ENCODE data around the gene ESRRB. TPM values are rescaled to one million over a fixed set of nuclear protein-coding genes. Genes with fewer than 3 reads are reported as not detected.

Gene ESRRB
- total RNA-seq, 1 experiment from 2014 or later: 1.9 TPM

GRCh38 chr14:76408877-76409276, 32.9 kb downstream of the ESRRB start:
- Histone ChIP-seq H3K27me3 (ENCODE audit: control insufficient read depth, insufficient read depth, low read length) (no peaks in the 10 kb centered on the region), H3K36me3 (replicated peaks; ENCODE audit: control insufficient read depth, insufficient read depth, low read length) (no peaks in the 10 kb centered on the region), H3K4me3 (ENCODE audit: insufficient read depth, low read depth, low read length) (no peak overlapping the region)
- DNase-seq: no peak

GRCh38 chr14:76412501-76412900, 36.6 kb downstream of the ESRRB start:
- no peaks in the 10 kb centered on the region for H3K36me3 ChIP-seq (replicated peaks; ENCODE audit: control insufficient read depth, insufficient read depth, low read length)
- no peaks in the 10 kb centered on the region for H3K27me3 ChIP-seq (ENCODE audit: control insufficient read depth, insufficient read depth, low read length)
- no peak for DNase-seq
- H3K4me3 ChIP-seq (ENCODE audit: insufficient read depth, low read depth, low read length): no peak overlapping the region

GRCh38 chr14:76413106-76413961, 37.4 kb downstream of the ESRRB start:
- H3K4me3 ChIP-seq (ENCODE audit: insufficient read depth, low read depth, low read length): no peak overlapping the region
- H3K27me3 ChIP-seq (ENCODE audit: control insufficient read depth, insufficient read depth, low read length): no peaks in the 10 kb centered on the region
- DNase-seq: peak; percentile 68
- no peaks in the 10 kb centered on the region for H3K36me3 ChIP-seq (replicated peaks; ENCODE audit: control insufficient read depth, insufficient read depth, low read length)

- Histone ChIP-seq H3K4me3 (ENCODE audit: insufficient read depth, low read depth, low read length) (peak overlapping the region; percentile 30), H3K36me3 (replicated peaks; ENCODE audit: control insufficient read depth, insufficient read depth, low read length) (no peaks in the 10 kb centered on the region), H3K27me3 (ENCODE audit: control insufficient read depth, insufficient read depth, low read length) (no peaks in the 10 kb centered on the region)
- DNase-seq: peak; percentile 81
Measured at GRCh38 chr14:76413962-76414600, 38.1 kb downstream of the ESRRB start.

GRCh38 chr14:76419399-76419798, 43.5 kb downstream of the ESRRB start:
- no peak for DNase-seq
- no peaks in the 10 kb centered on the region for H3K36me3 ChIP-seq (replicated peaks; ENCODE audit: control insufficient read depth, insufficient read depth, low read length)
- no peaks in the 10 kb centered on the region for H3K27me3 ChIP-seq (ENCODE audit: control insufficient read depth, insufficient read depth, low read length)

GRCh38 chr14:76420827-76421226, 44.9 kb downstream of the ESRRB start:
- H3K36me3 ChIP-seq (replicated peaks; ENCODE audit: control insufficient read depth, insufficient read depth, low read length): no peaks in the 10 kb centered on the region
- no peak overlapping the region for H3K4me3 ChIP-seq (ENCODE audit: insufficient read depth, low read depth, low read length)
- no peak for DNase-seq
- H3K27me3 ChIP-seq (ENCODE audit: control insufficient read depth, insufficient read depth, low read length): no peaks in the 10 kb centered on the region

More at GRCh38 chr14:76419399-76419798, 43.5 kb downstream of the ESRRB start:
- no peak overlapping the region for H3K4me3 ChIP-seq (ENCODE audit: insufficient read depth, low read depth, low read length)

- Histone ChIP-seq H3K36me3 (replicated peaks; ENCODE audit: control insufficient read depth, insufficient read depth, low read length) (no peaks in the 10 kb centered on the region), H3K27me3 (ENCODE audit: control insufficient read depth, insufficient read depth, low read length) (no peaks in the 10 kb centered on the region), H3K4me3 (ENCODE audit: insufficient read depth, low read depth, low read length) (no peak overlapping the region)
- DNase-seq: peak; percentile 82
Measured at GRCh38 chr14:76421662-76422061, 45.7 kb downstream of the ESRRB start.

GRCh38 chr14:76422662-76423061, 46.7 kb downstream of the ESRRB start:
- no peaks in the 10 kb centered on the region for H3K27me3 ChIP-seq (ENCODE audit: control insufficient read depth, insufficient read depth, low read length)
- DNase-seq: peak; percentile 52
- H3K4me3 ChIP-seq (ENCODE audit: insufficient read depth, low read depth, low read length): no peak overlapping the region
- H3K36me3 ChIP-seq (replicated peaks; ENCODE audit: control insufficient read depth, insufficient read depth, low read length): no peaks in the 10 kb centered on the region

- Histone ChIP-seq H3K27me3 (ENCODE audit: control insufficient read depth, insufficient read depth, low read length) (no peaks in the 10 kb centered on the region), H3K36me3 (replicated peaks; ENCODE audit: control insufficient read depth, insufficient read depth, low read length) (no peaks in the 10 kb centered on the region), H3K4me3 (ENCODE audit: insufficient read depth, low read depth, low read length) (no peak overlapping the region)
- no peak for DNase-seq
Measured at GRCh38 chr14:76423534-76423933, 47.6 kb downstream of the ESRRB start.

GRCh38 chr14:76424359-76424758, 48.4 kb downstream of the ESRRB start:
- H3K27me3 ChIP-seq (ENCODE audit: control insufficient read depth, insufficient read depth, low read length): no peaks in the 10 kb centered on the region
- H3K36me3 ChIP-seq (replicated peaks; ENCODE audit: control insufficient read depth, insufficient read depth, low read length): no peaks in the 10 kb centered on the region
- H3K4me3 ChIP-seq (ENCODE audit: insufficient read depth, low read depth, low read length): no peak overlapping the region
- DNase-seq: peak; percentile 50

- Histone ChIP-seq H3K4me3 (ENCODE audit: insufficient read depth, low read depth, low read length) (no peak overlapping the region), H3K36me3 (replicated peaks; ENCODE audit: control insufficient read depth, insufficient read depth, low read length) (no peaks in the 10 kb centered on the region), H3K27me3 (ENCODE audit: control insufficient read depth, insufficient read depth, low read length) (no peaks in the 10 kb centered on the region)
- peak; percentile 62 for DNase-seq
Measured at GRCh38 chr14:76426161-76426696, 50.3 kb downstream of the ESRRB start.

- no peak for DNase-seq
- no peak overlapping the region for H3K4me3 ChIP-seq (ENCODE audit: insufficient read depth, low read depth, low read length)
- no peaks in the 10 kb centered on the region for H3K36me3 ChIP-seq (replicated peaks; ENCODE audit: control insufficient read depth, insufficient read depth, low read length)
Measured at GRCh38 chr14:76428611-76429010, 52.7 kb downstream of the ESRRB start.

GRCh38 chr14:76430017-76430416, 54.1 kb downstream of the ESRRB start:
- DNase-seq: no peak
- Histone ChIP-seq H3K36me3 (replicated peaks; ENCODE audit: control insufficient read depth, insufficient read depth, low read length) (no peaks in the 10 kb centered on the region), H3K4me3 (ENCODE audit: insufficient read depth, low read depth, low read length) (no peak overlapping the region), H3K27me3 (ENCODE audit: control insufficient read depth, insufficient read depth, low read length) (no peaks in the 10 kb centered on the region)

More at GRCh38 chr14:76428611-76429010, 52.7 kb downstream of the ESRRB start:
- H3K27me3 ChIP-seq (ENCODE audit: control insufficient read depth, insufficient read depth, low read length): no peaks in the 10 kb centered on the region

GRCh38 chr14:76430475-76430980, 54.6 kb downstream of the ESRRB start:
- no peak for DNase-seq
- Histone ChIP-seq H3K36me3 (replicated peaks; ENCODE audit: control insufficient read depth, insufficient read depth, low read length) (no peaks in the 10 kb centered on the region), H3K27me3 (ENCODE audit: control insufficient read depth, insufficient read depth, low read length) (no peaks in the 10 kb centered on the region), H3K4me3 (ENCODE audit: insufficient read depth, low read depth, low read length) (no peak overlapping the region)

- no peak for DNase-seq
- H3K4me3 ChIP-seq (ENCODE audit: insufficient read depth, low read depth, low read length): no peak overlapping the region
- H3K27me3 ChIP-seq (ENCODE audit: control insufficient read depth, insufficient read depth, low read length): no peaks in the 10 kb centered on the region
- H3K36me3 ChIP-seq (replicated peaks; ENCODE audit: control insufficient read depth, insufficient read depth, low read length): no peaks in the 10 kb centered on the region
Measured at GRCh38 chr14:76431538-76431937, 55.6 kb downstream of the ESRRB start.

Data from H7 (cell line).